T1000 (cell line): Measurements from ENCODE around the gene PLRG1.
A peak's percentile ranks its signal among the peaks of the same experiment; 100 is the strongest.

ENCODE experiments used
- DNase-seq: peaks from one replicate; lab custom pipeline; 2025; ENCODE audit warnings: mixed read lengths; lab: John Stamatoyannopoulos, UW

Gene PLRG1

GRCh38 chr4:154573190-154573870, 23.1 kb upstream of the PLRG1 start:
- DNase-seq = no peak

- no peak for DNase-seq
Observed at GRCh38 chr4:154569584-154569983, 19.4 kb upstream of the PLRG1 start.

- no peak for DNase-seq
Observed at GRCh38 chr4:154569028-154569427, 18.8 kb upstream of the PLRG1 start.

GRCh38 chr4:154566639-154567204, 16.5 kb upstream of the PLRG1 start:
- no peak for DNase-seq

- DNase-seq = no peak
Observed at GRCh38 chr4:154565704-154566103, 15.5 kb upstream of the PLRG1 start.

- DNase-seq = no peak
Observed at GRCh38 chr4:154564311-154564710, 14.1 kb upstream of the PLRG1 start.

- no peak for DNase-seq
Observed at GRCh38 chr4:154562697-154563254, 12.6 kb upstream of the PLRG1 start, which contains the start of gene FGB. Gene FGB (plus strand): TSS chr4:154563011. CDS start chr4:154563019, 8 bp downstream.

- DNase-seq = no peak
Observed at GRCh38 chr4:154560824-154561231, 10.6 kb upstream of the PLRG1 start.

GRCh38 chr4:154560419-154560801, 10.2 kb upstream of the PLRG1 start:
- DNase-seq = no peak

GRCh38 chr4:154559494-154560418, 9.6 kb upstream of the PLRG1 start:
- DNase-seq = no peak

- DNase-seq = no peak
Observed at GRCh38 chr4:154559141-154559493, 8.9 kb upstream of the PLRG1 start.

- peak; percentile 26 for DNase-seq
Observed at GRCh38 chr4:154551872-154552686, 1.9 kb upstream of the PLRG1 start.

GRCh38 chr4:154545689-154546088, 4.5 kb downstream of the PLRG1 start:
- no peak for DNase-seq

- DNase-seq = no peak
Observed at GRCh38 chr4:154542271-154542879, 7.8 kb downstream of the PLRG1 start.

- no peak for DNase-seq
Observed at GRCh38 chr4:154534296-154534695, 15.9 kb downstream of the PLRG1 start.

- DNase-seq = no peak
Observed at GRCh38 chr4:154529728-154530519, 20.3 kb downstream of the PLRG1 start.

GRCh38 chr4:154528869-154529268, 21.3 kb downstream of the PLRG1 start:
- DNase-seq = no peak

GRCh38 chr4:154527308-154527707, 22.9 kb downstream of the PLRG1 start:
- DNase-seq = no peak

GRCh38 chr4:154526151-154526550, 24.0 kb downstream of the PLRG1 start:
- DNase-seq = no peak

- DNase-seq = no peak
Observed at GRCh38 chr4:154521607-154522006, 28.6 kb downstream of the PLRG1 start.
